Mesenchymal stem cell (in vitro differentiated cells and primary cell): Measurements from ENCODE around the gene TENM4.

Source experiments
- DNase-seq: peaks from one replicate; pipeline ENCODE4 v3.0.0-alpha.2; 2013
- H2AFZ ChIP-seq: one replicate; pipeline ENCODE4 v1.6.1; 2013; ENCODE audit warnings: low read depth, mild to moderate bottlenecking, control low read depth, inconsistent platforms, low read length, moderate library complexity
- H2AK5ac ChIP-seq: 2 replicates; pipeline ENCODE4 v1.6.1; 2013; ENCODE audit warnings: low read length, moderate library complexity, mild to moderate bottlenecking, inconsistent platforms; ENCODE audit not compliant: severe bottlenecking
- H2BK120ac ChIP-seq: one replicate; pipeline ENCODE4 v1.6.1; 2013; ENCODE audit warnings: low read depth, mild to moderate bottlenecking, inconsistent platforms, low read length, moderate library complexity
- H2BK12ac ChIP-seq, 2 experiments: one replicate each; pipeline ENCODE4 v1.6.1; 2013; ENCODE audit warnings: inconsistent platforms in 2 of 2, low read length in 2 of 2, mild to moderate bottlenecking in 2 of 2, moderate library complexity in 2 of 2, control low read depth in 1 of 2
- H2BK15ac ChIP-seq: one replicate; pipeline ENCODE4 v1.6.1; 2013; ENCODE audit warnings: mild to moderate bottlenecking, low read depth, inconsistent platforms; ENCODE audit not compliant: poor library complexity, severe bottlenecking
- H2BK5ac ChIP-seq: 2 replicates; pipeline ENCODE4 v1.6.1; 2013; ENCODE audit warnings: low read depth, mild to moderate bottlenecking, low read length, control low read depth, inconsistent platforms; ENCODE audit not compliant: poor library complexity, severe bottlenecking
- H3K14ac ChIP-seq, 2 experiments: one replicate each; pipeline ENCODE4 v1.6.1; 2013; ENCODE audit warnings: inconsistent platforms in 2 of 2, low read length in 2 of 2, control low read depth in 1 of 2, mild to moderate bottlenecking in 1 of 2, moderate library complexity in 1 of 2
- H3K18ac ChIP-seq, 2 experiments: one replicate each; pipeline ENCODE4 v1.6.1; 2013; ENCODE audit warnings: inconsistent platforms in 2 of 2, low read length in 2 of 2, control low read depth in 1 of 2, low read depth in 1 of 2, mild to moderate bottlenecking in 1 of 2
- H3K23ac ChIP-seq, 2 experiments: one replicate each; pipeline ENCODE4 v1.6.1; 2013; ENCODE audit warnings: inconsistent platforms in 2 of 2, low read length in 2 of 2, mild to moderate bottlenecking in 2 of 2, moderate library complexity in 2 of 2, control low read depth in 1 of 2
- H3K27ac ChIP-seq: 2 replicates; pipeline ENCODE4 v1.5.1; 2013; ENCODE audit warnings: mild to moderate bottlenecking, moderate library complexity, low read length, control low read depth, inconsistent platforms; ENCODE audit not compliant: poor library complexity, severe bottlenecking
- H3K27me3 ChIP-seq, 2 experiments: 2 replicates each; pipeline versions ENCODE4 v1.6.1 to v1.7.0; 2013; ENCODE audit warnings: low read length in 2 of 2, mild to moderate bottlenecking in 2 of 2, moderate library complexity in 2 of 2, control low read depth in 1 of 2, inconsistent platforms in 1 of 2; ENCODE audit not compliant: control insufficient read depth in 1 of 2, insufficient read depth in 1 of 2
- H3K36me3 ChIP-seq, 2 experiments: 2 replicates each; pipeline versions ENCODE4 v1.6.1 to v1.7.0; 2013; ENCODE audit warnings: low read length in 2 of 2, control low read depth in 1 of 2, inconsistent platforms in 1 of 2, low read depth in 1 of 2, mild to moderate bottlenecking in 1 of 2; ENCODE audit not compliant: insufficient read depth in 2 of 2, control insufficient read depth in 1 of 2
- H3K4ac ChIP-seq, 2 experiments: one replicate each; pipeline ENCODE4 v1.6.1; 2013; ENCODE audit warnings: inconsistent platforms in 2 of 2, low read length in 2 of 2, mild to moderate bottlenecking in 2 of 2, moderate library complexity in 2 of 2, control low read depth in 1 of 2, low read depth in 1 of 2
- H3K4me1 ChIP-seq: 2 replicates; pipeline ENCODE4 v1.6.1; 2013; ENCODE audit warnings: low read depth, low read length, control low read depth; ENCODE audit not compliant: control insufficient read depth, insufficient read depth
- H3K4me2 ChIP-seq: 2 replicates; pipeline ENCODE4 v1.6.1; 2013; ENCODE audit warnings: low read length, mild to moderate bottlenecking, inconsistent platforms; ENCODE audit not compliant: poor library complexity, severe bottlenecking
- H3K4me3 ChIP-seq, 2 experiments: 2 replicates each; pipeline versions ENCODE4 v1.5.1 to v1.7.0; 2013; ENCODE audit warnings: low read length in 2 of 2, mild to moderate bottlenecking in 2 of 2, control low read depth in 1 of 2, low read depth in 1 of 2; ENCODE audit not compliant: insufficient read depth in 1 of 2
- H3K79me1 ChIP-seq: replicated peaks from 2 replicates; pipeline ENCODE4 v1.6.1; 2013; ENCODE audit warnings: mild to moderate bottlenecking, control low read depth, low read length, inconsistent platforms; ENCODE audit not compliant: poor library complexity, severe bottlenecking
- H3K9ac ChIP-seq: 2 replicates; pipeline ENCODE4 v1.7.0; 2013; ENCODE audit warnings: mild to moderate bottlenecking, low read length, moderate library complexity
- H3K9me3 ChIP-seq: 2 replicates; pipeline ENCODE4 v1.7.0; 2013; ENCODE audit warnings: mild to moderate bottlenecking, low read length; ENCODE audit not compliant: control insufficient read depth
- H4K8ac ChIP-seq: one replicate; pipeline ENCODE4 v1.6.1; 2013; ENCODE audit warnings: inconsistent platforms, mild to moderate bottlenecking, low read length, moderate library complexity
- H4K91ac ChIP-seq: one replicate; pipeline ENCODE4 v1.6.1; 2013; ENCODE audit warnings: mild to moderate bottlenecking, low read length, inconsistent platforms
- WGBS: methylation state at CpG from one replicate; pipeline ENCODE4 v1.1.7; 2013; ENCODE audit warnings: mixed read lengths; 5-methylcytosine and 5-hydroxymethylcytosine counted together

The TENM4 gene

DNA sequence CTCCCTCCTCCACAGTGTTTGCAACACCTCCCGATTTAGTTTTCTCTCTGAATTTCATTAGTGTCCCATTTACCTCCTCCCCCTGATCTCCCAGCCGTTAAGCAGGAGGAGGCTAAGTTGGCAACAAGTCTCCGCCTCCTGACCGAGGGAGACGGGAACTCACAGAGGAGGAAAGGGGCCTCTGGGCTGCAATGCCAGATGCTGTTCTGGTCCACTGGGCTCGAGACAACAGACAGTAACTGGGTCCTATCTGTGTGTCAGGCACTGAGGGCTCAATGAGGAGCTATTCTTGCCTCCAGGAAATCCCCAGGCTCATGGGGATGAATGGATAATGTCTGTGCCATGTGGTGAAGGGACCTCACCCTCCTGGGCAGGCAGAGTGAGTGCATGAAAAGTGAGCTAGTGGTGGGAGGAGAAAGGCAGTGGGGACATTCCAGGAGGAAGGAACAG is 228.1 kb downstream of the TENM4 start:
- no peak overlapping the region for H3K9ac ChIP-seq
- H3K36me3 ChIP-seq = peaks cover 0 to 7% of the 10 kb centered on the region in 2 experiments
- DNase-seq = no peak
- H3K4me2 ChIP-seq = no peak overlapping the region
- H2AFZ ChIP-seq = no peak overlapping the region
- H3K27me3 ChIP-seq = no peaks in the 10 kb centered on the region
- H3K23ac ChIP-seq = no peak overlapping the region
- H3K27ac ChIP-seq = no peak overlapping the region
- H3K9me3 ChIP-seq = no peaks in the 10 kb centered on the region
- H2AK5ac ChIP-seq = no peak overlapping the region
- no peaks in the 10 kb centered on the region for H3K79me1 ChIP-seq
- no peak overlapping the region for H3K4ac ChIP-seq
- H2BK5ac ChIP-seq = no peak overlapping the region
- 27% methylated on average over 6 of the region's 6 CpGs for WGBS
- no peak overlapping the region for H4K91ac ChIP-seq
- no peak overlapping the region for H3K18ac ChIP-seq
- H4K8ac ChIP-seq = no peak overlapping the region
- H2BK12ac ChIP-seq = no peak overlapping the region
- H2BK120ac ChIP-seq = no peak overlapping the region
- H3K4me1 ChIP-seq = peaks cover 6% of the 10 kb centered on the region
- no peak overlapping the region for H2BK15ac ChIP-seq
- no peak overlapping the region for H3K4me3 ChIP-seq
- H3K14ac ChIP-seq = no peak overlapping the region

DNA sequence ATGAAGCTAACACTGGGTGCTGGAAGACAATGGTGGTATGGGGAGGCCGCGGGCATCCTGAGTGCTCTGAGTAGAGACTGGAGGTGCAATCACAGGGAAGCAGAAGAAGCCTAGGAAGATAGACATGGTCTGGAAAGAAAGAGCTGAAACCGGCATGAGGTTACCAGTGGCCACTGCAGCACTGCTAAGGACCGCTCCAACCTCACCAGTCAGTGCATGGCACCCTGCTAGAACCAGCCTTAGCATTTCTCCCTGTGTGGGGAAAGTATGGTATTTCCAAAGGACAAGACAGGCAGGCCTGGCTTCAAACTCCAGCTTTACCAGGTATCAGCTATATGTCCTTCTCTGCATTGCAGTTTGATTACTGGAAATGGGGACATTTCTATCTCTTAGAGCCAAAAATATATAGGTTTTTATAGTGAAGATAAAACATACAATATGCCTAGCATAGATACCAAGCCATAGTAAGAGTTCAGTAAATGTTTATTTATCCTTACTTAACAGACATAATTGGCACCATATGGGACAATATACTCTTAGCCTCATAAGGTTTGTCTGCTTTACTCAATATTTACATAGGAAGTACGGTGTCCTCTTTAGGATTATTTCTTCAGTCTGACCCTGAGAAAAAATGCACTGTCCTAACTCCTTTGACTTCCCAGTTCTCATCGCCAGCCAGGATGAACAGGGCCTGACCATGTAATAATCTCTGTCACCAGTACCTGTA is 231.1 kb downstream of the TENM4 start:
- H2AK5ac ChIP-seq = no peak overlapping the region
- H3K9me3 ChIP-seq = no peaks in the 10 kb centered on the region
- no peak overlapping the region for H2AFZ ChIP-seq
- no peak overlapping the region for H2BK5ac ChIP-seq
- H3K36me3 ChIP-seq = peaks cover 0 to 4% of the 10 kb centered on the region in 2 experiments
- DNase-seq = no peak
- no peak overlapping the region for H3K4ac ChIP-seq
- H3K9ac ChIP-seq = no peak overlapping the region
- H3K14ac ChIP-seq = no peak overlapping the region
- no peak overlapping the region for H4K91ac ChIP-seq
- peaks cover 5% of the 10 kb centered on the region for H3K4me1 ChIP-seq
- H3K79me1 ChIP-seq = no peaks in the 10 kb centered on the region
- no peak overlapping the region for H3K23ac ChIP-seq
- no peak overlapping the region for H4K8ac ChIP-seq
- WGBS = 91% methylated on average over 6 of the region's 6 CpGs
- H3K18ac ChIP-seq = no peak overlapping the region
- no peak overlapping the region for H3K27ac ChIP-seq
- H2BK120ac ChIP-seq = no peak overlapping the region
- H3K4me3 ChIP-seq = no peak overlapping the region
- no peak overlapping the region for H3K4me2 ChIP-seq
- no peaks in the 10 kb centered on the region for H3K27me3 ChIP-seq
- no peak overlapping the region for H2BK15ac ChIP-seq
- H2BK12ac ChIP-seq = no peak overlapping the region

DNA sequence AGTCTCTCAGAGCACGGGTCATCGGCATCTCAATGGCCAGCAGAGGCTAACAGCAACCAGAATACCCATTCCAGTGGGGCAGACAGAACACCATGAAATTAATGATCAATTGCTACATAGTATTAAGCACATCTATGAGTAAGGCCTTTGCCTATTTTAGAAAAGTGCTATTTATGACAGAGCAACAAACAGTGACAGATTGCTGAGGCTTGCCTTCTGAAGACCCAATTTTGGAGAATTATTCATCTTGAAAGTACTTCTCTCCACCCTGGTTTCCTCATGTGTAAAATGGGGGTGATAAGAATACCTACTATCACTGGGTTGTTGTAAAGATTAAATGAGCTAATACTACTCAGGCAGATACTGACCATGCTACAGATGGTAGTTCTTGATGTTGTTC is 232.7 kb downstream of the TENM4 start:
- Histone ChIP-seq H4K8ac (no peak overlapping the region), H2BK15ac (no peak overlapping the region), H2BK120ac (no peak overlapping the region), H4K91ac (no peak overlapping the region), H3K9me3 (no peaks in the 10 kb centered on the region), H3K14ac (no peak overlapping the region), H2BK5ac (no peak overlapping the region), H3K79me1 (no peaks in the 10 kb centered on the region), H3K4me1 (peaks cover 5% of the 10 kb centered on the region), H2AK5ac (no peak overlapping the region), H3K27me3 (no peaks in the 10 kb centered on the region), H3K18ac (no peak overlapping the region), H3K23ac (no peak overlapping the region), H3K36me3 (no peaks in the 10 kb centered on the region), H3K4ac (no peak overlapping the region), H3K4me2 (no peak overlapping the region), H2AFZ (no peak overlapping the region), H3K27ac (no peak overlapping the region), H3K9ac (no peak overlapping the region), H2BK12ac (no peak overlapping the region), H3K4me3 (no peak overlapping the region)
- 100% methylated on average over 1 of the region's 2 CpGs for WGBS
- no peak for DNase-seq

DNA sequence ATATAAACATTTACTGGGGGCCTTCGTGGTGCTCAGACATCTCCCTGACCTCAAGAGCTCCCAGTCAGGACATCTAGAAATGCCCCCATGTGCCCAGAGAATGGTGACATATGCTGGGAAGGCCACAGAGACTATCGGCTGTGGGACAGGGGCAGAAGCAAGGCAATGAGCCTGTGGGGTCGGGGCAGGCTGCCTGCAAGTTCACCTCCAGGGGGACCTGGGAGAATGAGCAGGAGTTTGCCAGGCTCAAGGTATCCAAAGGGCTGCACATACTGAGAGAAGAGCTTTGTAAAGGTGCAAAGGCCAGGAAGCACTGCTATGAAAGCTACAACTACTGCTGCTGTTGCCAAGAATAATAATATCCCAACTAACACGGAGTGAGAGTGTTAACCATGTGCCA is 233.9 kb downstream of the TENM4 start:
- no peak overlapping the region for H4K91ac ChIP-seq

More for the DNA sequence above, 233.9 kb downstream of the TENM4 start:
- H2BK5ac ChIP-seq = no peak overlapping the region
- H3K79me1 ChIP-seq = no peaks in the 10 kb centered on the region
- no peak overlapping the region for H2BK12ac ChIP-seq
- no peak overlapping the region for H3K4me3 ChIP-seq
- H3K9me3 ChIP-seq = no peaks in the 10 kb centered on the region
- H3K23ac ChIP-seq = no peak overlapping the region
- no peak overlapping the region for H3K27ac ChIP-seq
- no peak overlapping the region for H3K4me2 ChIP-seq
- H2AK5ac ChIP-seq = no peak overlapping the region
- 67% methylated on average over 3 of the region's 4 CpGs for WGBS
- H2BK15ac ChIP-seq = no peak overlapping the region
- no peak overlapping the region for H2AFZ ChIP-seq
- H3K4me1 ChIP-seq = no peaks in the 10 kb centered on the region
- peaks cover 0 to 4% of the 10 kb centered on the region in 2 experiments for H3K27me3 ChIP-seq
- DNase-seq = no peak
- no peaks in the 10 kb centered on the region for H3K36me3 ChIP-seq
- no peak overlapping the region for H3K18ac ChIP-seq
- no peak overlapping the region for H4K8ac ChIP-seq
- no peak overlapping the region for H3K9ac ChIP-seq
- H3K4ac ChIP-seq = no peak overlapping the region
- no peak overlapping the region for H2BK120ac ChIP-seq
- H3K14ac ChIP-seq = no peak overlapping the region
